Activated T-helper 9 cell treated with anti-CD3 and anti-CD28 coated beads, Interleukin-2, amount 50 U/mL, for 16 hours (primary cell): Measurements from ENCODE around the gene CNTNAP1.

Experiments
- DNase-seq: peaks from one replicate; pipeline ENCODE4 v3.0.0-alpha.2; 2020; ENCODE audit warnings: low read depth

The CNTNAP1 gene

GRCh38 chr17:42685831-42686230 lies 3.5 kb downstream of the CNTNAP1 start:
- no peak for DNase-seq

- no peak for DNase-seq
Measured at GRCh38 chr17:42686520-42687128, 4.3 kb downstream of the CNTNAP1 start.

GRCh38 chr17:42687707-42688320 lies 5.5 kb downstream of the CNTNAP1 start:
- DNase-seq = no peak

GRCh38 chr17:42690596-42690995 lies 8.3 kb downstream of the CNTNAP1 start:
- DNase-seq = no peak

GRCh38 chr17:42691021-42691545 lies 8.8 kb downstream of the CNTNAP1 start:
- no peak for DNase-seq

- DNase-seq = no peak
Measured at GRCh38 chr17:42692489-42692888, 10.2 kb downstream of the CNTNAP1 start.

GRCh38 chr17:42694524-42694923 lies 12.2 kb downstream of the CNTNAP1 start:
- DNase-seq = no peak

- no peak for DNase-seq
Measured at GRCh38 chr17:42695500-42695899, 13.2 kb downstream of the CNTNAP1 start.

- DNase-seq = no peak
Measured at GRCh38 chr17:42697108-42697811, 14.9 kb downstream of the CNTNAP1 start.

GRCh38 chr17:42698736-42699414 lies 16.5 kb downstream of the CNTNAP1 start:
- DNase-seq = no peak

GRCh38 chr17:42699415-42699740 lies 17.0 kb downstream of the CNTNAP1 start:
- no peak for DNase-seq

- no peak for DNase-seq
Measured at GRCh38 chr17:42700586-42701289, 18.4 kb downstream of the CNTNAP1 start.

- no peak for DNase-seq
Measured at GRCh38 chr17:42702446-42702845, 20.1 kb downstream of the CNTNAP1 start.

GRCh38 chr17:42704490-42704836 lies 22.1 kb downstream of the CNTNAP1 start:
- DNase-seq = no peak

- no peak for DNase-seq
Measured at GRCh38 chr17:42704837-42705494, 22.6 kb downstream of the CNTNAP1 start.

GRCh38 chr17:42706732-42707131 lies 24.4 kb downstream of the CNTNAP1 start:
- DNase-seq = no peak

GRCh38 chr17:42708588-42708987 lies 26.3 kb downstream of the CNTNAP1 start:
- no peak for DNase-seq

GRCh38 chr17:42709561-42709960 lies 27.2 kb downstream of the CNTNAP1 start:
- DNase-seq = no peak

- no peak for DNase-seq
Measured at GRCh38 chr17:42720996-42721583, 38.8 kb downstream of the CNTNAP1 start.

GRCh38 chr17:42723636-42724035 lies 41.3 kb downstream of the CNTNAP1 start:
- no peak for DNase-seq

- DNase-seq = no peak
Measured at GRCh38 chr17:42725143-42725542, 42.8 kb downstream of the CNTNAP1 start.
